Activated naive CD8-positive, alpha-beta T cell treated with anti-CD3 and anti-CD28 coated beads, Interleukin-2, amount 10 ng/mL, durations not matched to agents 7 days and 5 days (primary cell): ENCODE results near the gene TFAP2B. TPM values are rescaled to one million over a fixed set of nuclear protein-coding genes. Genes with fewer than 3 reads are reported as not detected.

Source experiments
- ATAC-seq: fragments of 150-1000 bp; cut with Tn5 transposase; one replicate; pipeline ENCODE4 v1.10.0; 2021; ENCODE audit warnings: low read depth, moderate library complexity
- POLR2A ChIA-PET: fragments of 350-600 bp; sonication (Branson Sonifier 250); formaldehyde crosslinking; loops from one replicate; lab custom pipeline; 2021; ENCODE audit warnings: antibody characterized with exemption; lab: Charles Lee
- DNase-seq: peaks from one replicate; pipeline ENCODE4 v3.0.0; 2021
- H3K27ac Mint-ChIP-seq: one replicate; pipeline ENCODE4 v1.8.0; 2022; ENCODE audit warnings: mild to moderate bottlenecking, mixed read lengths
- H3K27me3 Mint-ChIP-seq: one replicate; pipeline ENCODE4 v1.8.0; 2022; ENCODE audit warnings: mild to moderate bottlenecking, moderate library complexity, mixed read lengths
- H3K36me3 Mint-ChIP-seq: one replicate; pipeline ENCODE4 v1.8.0; 2021; ENCODE audit warnings: mild to moderate bottlenecking, mixed read lengths
- H3K4me1 Mint-ChIP-seq: one replicate; pipeline ENCODE4 v1.8.0; 2021; ENCODE audit warnings: mixed read lengths
- H3K4me3 Mint-ChIP-seq: one replicate; pipeline ENCODE4 v1.8.0; 2022; ENCODE audit warnings: mild to moderate bottlenecking, moderate library complexity, mixed read lengths
- H3K9me3 Mint-ChIP-seq: one replicate; pipeline ENCODE4 v1.8.0; 2021; ENCODE audit warnings: mixed read lengths
- total RNA-seq, 2 experiments: library from RNA; stranded (reverse); gene quantifications; one replicate each; pipeline ENCODE4 v1.2.3, GENCODE V29; 2021

TFAP2B gene
- total RNA-seq, 2 experiments from 2014 or later = not detected

DNA sequence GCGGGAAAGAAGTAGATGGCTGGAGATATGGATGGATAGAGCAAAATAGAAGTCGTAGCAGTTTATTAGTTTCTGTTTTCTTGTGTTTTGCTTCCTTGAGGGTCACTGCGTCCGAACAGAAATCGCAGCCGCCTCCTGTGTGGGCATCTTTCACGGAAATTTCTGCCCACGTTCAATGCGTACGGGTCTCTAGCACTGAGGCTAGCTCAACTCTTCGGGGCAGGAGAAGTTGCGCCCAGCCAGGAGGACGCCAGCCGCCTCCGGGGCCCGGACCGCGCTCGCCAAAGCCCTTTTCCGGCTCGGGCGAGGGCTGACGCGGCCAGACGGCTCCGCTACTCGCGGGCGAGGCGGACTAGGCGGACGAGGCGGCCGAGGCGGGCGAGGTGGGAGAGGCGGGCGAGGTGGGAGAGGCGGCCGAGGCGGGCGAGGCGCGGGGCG lies 814 bp downstream of the TFAP2B start:
- Mint-ChIP-seq H3K4me1 (peaks cover 4% of the 10 kb centered on the region), H3K27ac (no peak overlapping the region), H3K9me3 (no peaks in the 10 kb centered on the region), H3K4me3 (no peak overlapping the region), H3K27me3 (peaks cover 78% of the 10 kb centered on the region), H3K36me3 (peaks cover 1% of the 10 kb centered on the region)
- ATAC-seq (no peak), DNase-seq (no peak)
- POLR2A ChIA-PET = no interaction called here

DNA sequence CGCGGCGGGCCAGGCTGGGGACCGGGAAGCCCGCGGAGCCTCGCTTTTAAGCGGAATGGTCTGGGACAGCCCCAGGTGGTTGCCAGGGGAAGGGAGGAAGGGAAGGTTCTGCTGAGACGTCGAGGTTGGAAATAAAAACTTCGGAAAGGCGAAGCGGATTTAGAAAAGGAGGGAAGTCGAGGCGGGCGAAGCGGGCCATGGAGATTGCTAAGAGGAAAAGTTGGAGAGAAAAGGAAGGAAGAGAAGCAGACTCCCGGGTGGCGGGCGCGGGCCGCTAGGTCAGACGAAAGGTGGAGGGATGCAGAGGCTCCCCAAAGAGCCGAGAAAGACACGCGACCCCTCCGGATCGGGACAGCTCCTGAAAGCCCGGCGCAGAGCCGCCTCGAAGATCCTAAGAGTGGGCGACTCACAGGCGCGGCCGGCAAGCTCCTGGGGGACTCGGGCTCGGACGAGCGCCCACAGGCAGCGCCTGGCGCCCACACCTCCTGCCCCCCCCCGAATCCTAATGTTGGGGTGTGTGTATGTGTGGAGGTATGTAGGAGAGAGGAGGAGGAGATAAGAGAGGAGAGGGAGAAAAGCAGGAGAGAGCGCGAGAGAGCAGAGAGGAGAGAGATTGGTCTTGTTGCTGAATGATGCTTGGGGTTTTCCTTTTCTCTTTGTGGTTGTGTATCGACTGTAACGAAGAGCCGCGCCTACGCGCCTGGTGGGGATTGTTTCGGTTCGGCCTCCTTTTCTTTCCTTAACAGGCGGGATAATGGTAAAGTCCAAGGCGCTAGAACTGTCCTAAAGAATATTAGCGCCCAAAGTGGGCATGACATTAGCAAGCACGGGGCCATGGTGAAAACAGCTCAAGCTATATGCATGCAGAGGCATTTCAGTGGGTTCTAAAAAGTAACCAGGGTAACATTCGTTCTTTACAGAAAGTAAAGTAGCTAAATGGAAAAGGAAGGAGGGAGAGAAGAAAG lies 1.5 kb downstream of the TFAP2B start:
- peaks cover 82% of the 10 kb centered on the region for H3K27me3 Mint-ChIP-seq
- no peaks in the 10 kb centered on the region for H3K9me3 Mint-ChIP-seq
- no peak overlapping the region for H3K27ac Mint-ChIP-seq
- no peak for DNase-seq
- H3K4me1 Mint-ChIP-seq = peaks cover 4% of the 10 kb centered on the region
- peak overlapping the region; percentile 22 for H3K4me3 Mint-ChIP-seq
- no peak for ATAC-seq
- POLR2A ChIA-PET = no interaction called here
- peaks cover 1% of the 10 kb centered on the region for H3K36me3 Mint-ChIP-seq

DNA sequence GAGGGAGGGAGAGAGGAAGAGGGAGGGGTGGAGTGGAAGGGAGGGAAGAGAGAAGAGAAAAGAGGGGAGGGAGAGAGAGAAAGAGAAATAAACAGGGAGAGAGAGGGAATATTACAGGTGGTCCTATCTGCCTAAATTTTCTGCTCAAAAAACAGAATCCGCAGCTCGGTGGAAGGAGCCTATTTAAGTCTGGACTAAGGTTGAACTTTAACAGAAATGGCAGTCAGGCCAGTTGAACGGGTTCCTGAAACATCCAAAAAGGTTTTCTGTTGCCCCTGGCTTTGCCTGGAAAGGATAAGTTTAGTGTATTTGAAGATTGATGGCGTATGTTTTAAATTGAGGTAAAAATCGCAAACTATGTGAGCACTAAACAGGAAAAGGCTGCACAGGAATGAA lies 2.2 kb downstream of the TFAP2B start:
- ATAC-seq (no peak), DNase-seq (no peak)
- no peak overlapping the region for H3K4me3 Mint-ChIP-seq
- H3K27ac Mint-ChIP-seq = no peak overlapping the region
- H3K27me3 Mint-ChIP-seq = peaks cover 87% of the 10 kb centered on the region
- no peaks in the 10 kb centered on the region for H3K9me3 Mint-ChIP-seq
- peaks cover 4% of the 10 kb centered on the region for H3K4me1 Mint-ChIP-seq
- POLR2A ChIA-PET = no interaction called here
- H3K36me3 Mint-ChIP-seq = peaks cover 1% of the 10 kb centered on the region

DNA sequence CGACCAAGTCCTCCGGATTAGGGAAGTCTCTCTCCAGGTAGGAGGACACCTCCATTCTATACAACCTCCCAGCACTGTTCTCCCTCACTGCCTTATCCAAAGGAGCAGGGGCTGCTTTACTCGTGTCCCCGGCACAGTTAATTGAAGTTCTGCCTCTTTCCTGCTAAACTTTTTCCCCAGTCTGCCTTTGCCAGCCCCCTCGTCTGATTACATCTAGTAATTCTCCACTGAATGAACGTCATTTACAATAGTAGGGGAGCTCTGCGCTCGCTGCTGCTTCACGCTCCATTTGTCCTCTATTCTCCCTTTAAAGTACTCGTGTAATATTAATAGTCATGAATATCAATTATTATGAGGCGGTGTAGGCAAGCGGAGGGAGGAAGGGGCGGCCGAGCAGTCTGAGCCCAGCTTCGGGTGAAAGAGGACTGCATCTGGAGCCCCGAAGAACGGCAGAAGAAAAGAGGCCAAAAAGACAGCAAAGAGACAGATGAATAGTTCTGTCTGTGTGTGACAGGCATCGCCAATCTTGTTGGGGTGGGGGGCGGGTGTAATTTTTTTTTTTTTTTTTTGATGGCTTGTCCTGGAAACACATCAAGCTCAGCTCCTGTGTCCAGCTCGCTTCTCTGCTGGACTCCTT lies 2.9 kb downstream of the TFAP2B start:
- Mint-ChIP-seq H3K27ac (no peak overlapping the region), H3K4me1 (peaks cover 3% of the 10 kb centered on the region), H3K27me3 (peaks cover 91% of the 10 kb centered on the region), H3K36me3 (peaks cover 1% of the 10 kb centered on the region), H3K4me3 (no peak overlapping the region), H3K9me3 (no peaks in the 10 kb centered on the region)
- DNase-seq (no peak), ATAC-seq (no peak)
- POLR2A ChIA-PET = no interaction called here

DNA sequence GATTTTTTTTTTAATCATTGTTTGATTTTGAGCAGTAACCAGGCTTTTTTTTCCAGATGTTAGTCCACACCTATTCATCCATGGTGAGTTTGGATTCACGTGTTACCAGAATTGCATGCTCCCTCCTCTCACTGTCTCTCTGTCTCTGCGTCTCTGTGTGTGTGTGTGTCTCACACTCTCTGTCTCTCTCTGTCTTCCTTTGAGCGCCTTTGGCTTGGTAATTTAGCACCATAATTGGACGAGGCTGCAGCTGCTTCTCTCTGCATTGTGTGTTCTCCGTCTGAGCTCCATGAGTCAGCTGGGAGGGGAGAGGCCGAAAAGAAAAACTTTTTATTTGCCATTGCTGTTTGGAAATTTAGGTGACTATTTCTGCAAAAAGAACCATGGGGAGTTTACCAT lies 3.4 kb downstream of the TFAP2B start:
- H3K36me3 Mint-ChIP-seq = peaks cover 1% of the 10 kb centered on the region
- H3K4me3 Mint-ChIP-seq = no peak overlapping the region
- no peak for DNase-seq
- H3K4me1 Mint-ChIP-seq = peaks cover 3% of the 10 kb centered on the region
- H3K9me3 Mint-ChIP-seq = no peaks in the 10 kb centered on the region
- H3K27ac Mint-ChIP-seq = no peak overlapping the region
- ATAC-seq = no peak
- H3K27me3 Mint-ChIP-seq = peaks cover 92% of the 10 kb centered on the region
- POLR2A ChIA-PET = no interaction called here

DNA sequence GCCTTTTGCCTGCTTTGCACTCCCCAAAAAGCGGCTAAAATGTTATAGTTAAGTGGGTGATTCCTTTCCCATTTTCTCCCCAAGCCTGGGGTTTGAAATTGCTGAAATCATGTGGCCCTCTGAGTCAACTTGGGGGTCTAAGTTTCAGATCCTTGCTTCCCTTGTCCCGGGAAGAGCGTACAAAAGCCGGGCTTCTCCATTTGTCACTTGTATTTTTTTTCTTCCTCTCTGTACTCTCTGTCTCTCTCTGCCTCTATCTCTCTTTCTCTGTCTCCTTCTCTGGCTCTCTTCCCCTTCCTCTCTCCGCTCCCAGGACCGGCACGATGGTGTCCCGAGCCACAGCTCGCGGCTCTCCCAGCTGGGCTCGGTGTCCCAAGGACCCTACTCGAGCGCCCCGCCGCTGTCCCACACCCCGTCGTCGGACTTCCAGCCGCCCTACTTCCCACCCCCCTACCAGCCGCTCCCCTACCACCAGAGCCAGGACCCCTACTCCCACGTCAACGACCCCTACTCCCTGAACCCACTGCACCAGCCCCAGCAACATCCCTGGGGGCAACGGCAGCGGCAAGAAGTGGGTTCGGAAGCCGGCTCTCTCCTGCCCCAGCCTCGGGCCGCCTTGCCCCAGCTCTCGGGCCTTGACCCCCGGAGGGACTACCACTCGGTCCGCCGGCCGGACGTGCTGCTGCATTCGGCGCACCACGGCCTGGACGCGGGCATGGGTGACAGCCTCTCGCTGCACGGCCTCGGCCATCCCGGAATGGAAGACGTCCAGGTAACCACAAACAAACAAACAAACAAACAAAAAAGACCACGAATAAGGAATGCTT lies 4.6 kb downstream of the TFAP2B start:
- Mint-ChIP-seq H3K27me3 (peaks cover 85% of the 10 kb centered on the region), H3K27ac (no peak overlapping the region), H3K4me3 (no peak overlapping the region), H3K36me3 (peaks cover 1% of the 10 kb centered on the region), H3K9me3 (no peaks in the 10 kb centered on the region), H3K4me1 (peaks cover 3% of the 10 kb centered on the region)
- ATAC-seq (no peak), DNase-seq (no peak)
- POLR2A ChIA-PET = no interaction called here

DNA sequence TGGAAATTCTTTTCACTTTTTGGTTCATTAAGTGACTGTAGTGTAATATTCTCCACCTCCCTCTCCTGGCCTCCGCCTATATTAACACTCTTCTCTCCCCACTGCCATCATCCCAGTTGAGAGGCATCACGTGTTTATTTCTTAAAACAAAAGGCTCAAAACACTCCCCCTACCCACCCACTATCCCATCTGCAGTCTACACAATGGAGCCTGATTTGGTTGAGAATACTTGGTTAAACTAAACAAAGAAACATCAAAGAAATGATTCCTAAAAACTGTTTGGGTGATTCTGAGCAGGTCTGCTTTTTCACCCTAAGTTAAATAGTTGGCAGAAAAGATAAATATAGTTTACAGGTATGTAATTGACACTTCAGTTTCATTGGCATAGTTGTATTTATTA lies 5.9 kb downstream of the TFAP2B start:
- no peak for ATAC-seq
- H3K36me3 Mint-ChIP-seq = peaks cover 1% of the 10 kb centered on the region
- POLR2A ChIA-PET = no interaction called here
- no peak for DNase-seq
- H3K27ac Mint-ChIP-seq = no peak overlapping the region
- H3K4me3 Mint-ChIP-seq = no peak overlapping the region
- H3K27me3 Mint-ChIP-seq = peaks cover 82% of the 10 kb centered on the region
- no peaks in the 10 kb centered on the region for H3K9me3 Mint-ChIP-seq
- peaks cover 3% of the 10 kb centered on the region for H3K4me1 Mint-ChIP-seq

DNA sequence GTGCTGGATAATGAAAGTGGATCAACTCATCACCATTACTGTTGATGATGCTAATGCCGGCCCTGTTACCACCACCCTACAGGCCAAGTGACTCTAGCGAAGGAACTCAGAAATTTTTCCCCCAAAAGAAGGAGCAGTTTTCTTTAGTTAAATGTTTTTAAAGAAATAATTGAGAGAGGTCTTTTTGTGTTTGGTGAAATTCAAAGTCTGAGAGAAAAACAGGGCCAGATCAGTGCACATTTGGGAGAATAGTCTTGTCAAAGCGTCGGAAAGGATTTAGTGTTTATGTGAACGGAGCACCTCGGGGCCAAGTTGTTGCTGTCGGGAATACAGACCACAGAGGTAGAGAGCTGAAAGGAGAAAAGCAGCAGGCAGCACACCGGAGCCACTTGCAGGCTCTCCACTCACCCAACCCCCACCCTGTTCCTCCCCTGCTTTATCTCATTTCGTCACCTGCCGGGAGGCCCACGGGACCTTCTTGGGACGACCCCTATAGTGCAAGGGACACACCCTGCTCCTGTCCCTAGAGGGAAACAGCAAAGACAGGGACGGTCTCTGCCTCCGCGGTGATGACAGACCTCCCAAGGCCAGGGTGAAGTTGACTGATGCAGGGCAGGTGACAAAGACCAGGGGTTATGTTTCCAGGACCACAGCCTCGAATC lies 6.8 kb downstream of the TFAP2B start:
- no peaks in the 10 kb centered on the region for H3K4me1 Mint-ChIP-seq
- no peaks in the 10 kb centered on the region for H3K9me3 Mint-ChIP-seq
- H3K36me3 Mint-ChIP-seq = peaks cover 1% of the 10 kb centered on the region
- DNase-seq = no peak
- POLR2A ChIA-PET = no interaction called here
- ATAC-seq = no peak
- no peak overlapping the region for H3K4me3 Mint-ChIP-seq
- peaks cover 79% of the 10 kb centered on the region for H3K27me3 Mint-ChIP-seq
- no peak overlapping the region for H3K27ac Mint-ChIP-seq

DNA sequence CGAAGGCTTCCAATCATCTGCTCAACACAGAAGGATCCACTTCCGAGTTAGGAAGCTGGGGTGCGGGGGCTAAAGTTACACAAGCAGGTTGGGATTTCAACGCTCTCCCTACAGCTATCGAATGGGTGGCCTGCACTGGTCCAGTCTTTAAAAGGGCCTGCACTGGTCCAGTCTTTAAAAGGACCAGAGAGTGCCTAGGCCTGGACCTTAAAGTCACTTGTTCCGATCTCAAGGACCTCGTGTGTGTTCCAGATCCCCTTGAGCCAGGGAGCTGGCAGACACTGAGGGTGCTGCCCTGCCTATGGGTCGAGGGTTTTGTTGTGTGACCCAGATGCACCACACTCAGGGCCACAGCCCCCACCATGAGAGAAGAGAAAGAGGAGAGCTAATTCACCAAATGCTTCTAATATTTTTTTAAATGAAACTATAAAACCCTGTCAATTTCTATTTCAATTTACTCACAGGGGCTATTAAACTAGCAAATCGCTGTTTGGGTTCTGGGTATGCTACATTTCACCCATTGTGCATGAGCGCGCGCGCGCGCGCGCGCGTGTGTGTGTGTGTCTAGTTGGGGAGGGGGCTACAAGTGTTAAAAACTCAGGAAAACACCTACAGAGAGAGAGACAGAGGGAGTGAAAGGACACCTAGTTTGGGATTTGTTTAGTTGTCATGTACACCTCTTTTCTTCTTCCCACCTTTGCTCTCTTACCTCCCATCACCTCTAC lies 7.5 kb downstream of the TFAP2B start:
- DNase-seq (no peak), ATAC-seq (no peak)
- H3K4me3 Mint-ChIP-seq = no peak overlapping the region
- POLR2A ChIA-PET = no interaction called here
- no peaks in the 10 kb centered on the region for H3K9me3 Mint-ChIP-seq
- H3K4me1 Mint-ChIP-seq = no peaks in the 10 kb centered on the region
- peaks cover 1% of the 10 kb centered on the region for H3K36me3 Mint-ChIP-seq
- H3K27ac Mint-ChIP-seq = no peak overlapping the region
- peaks cover 74% of the 10 kb centered on the region for H3K27me3 Mint-ChIP-seq

DNA sequence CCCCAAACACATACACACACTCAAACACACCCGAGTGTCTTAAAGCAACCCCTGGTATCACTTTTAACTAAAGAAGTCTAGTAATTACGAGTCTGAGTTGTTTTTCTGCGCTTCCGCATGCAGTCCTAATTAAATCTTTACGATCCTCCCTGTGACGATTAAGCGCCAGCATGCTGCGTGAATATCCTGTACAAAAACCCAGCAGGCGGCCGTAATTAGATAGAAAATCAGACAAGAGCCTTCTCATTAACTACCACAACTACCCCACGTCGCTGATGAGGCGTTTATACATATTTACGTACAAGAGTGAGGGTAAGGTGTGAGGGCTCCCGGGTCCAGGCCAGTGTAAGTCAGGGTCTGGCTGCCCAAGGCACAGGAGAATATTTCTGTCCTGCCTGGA lies 8.1 kb downstream of the TFAP2B start:
- POLR2A ChIA-PET = no interaction called here
- H3K27me3 Mint-ChIP-seq = peaks cover 68% of the 10 kb centered on the region
- DNase-seq = no peak
- no peak for ATAC-seq
- H3K4me3 Mint-ChIP-seq = no peak overlapping the region
- peaks cover 1% of the 10 kb centered on the region for H3K36me3 Mint-ChIP-seq
- H3K27ac Mint-ChIP-seq = no peak overlapping the region
- no peaks in the 10 kb centered on the region for H3K4me1 Mint-ChIP-seq
- H3K9me3 Mint-ChIP-seq = no peaks in the 10 kb centered on the region

DNA sequence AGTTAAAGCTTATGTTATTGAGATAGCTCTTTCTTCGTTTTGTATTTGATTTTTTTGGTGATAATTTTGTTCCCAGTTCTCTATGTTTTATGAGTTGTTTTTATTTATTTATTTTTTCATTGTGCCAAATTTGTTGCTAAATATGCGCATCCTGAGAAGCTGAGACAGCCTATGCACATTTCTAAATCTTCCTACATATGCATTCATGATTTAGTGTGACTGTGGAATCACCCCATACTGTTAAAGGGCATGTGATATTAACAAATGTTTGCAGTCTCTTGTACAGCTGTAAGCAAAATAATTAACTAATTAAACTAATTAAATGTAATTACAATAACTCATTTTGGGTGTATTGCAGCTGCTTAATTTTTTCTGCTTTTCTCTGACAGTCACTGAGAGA lies 10.4 kb downstream of the TFAP2B start:
- H3K27ac Mint-ChIP-seq = no peak overlapping the region
- no peaks in the 10 kb centered on the region for H3K4me1 Mint-ChIP-seq
- no peak for DNase-seq
- ATAC-seq = no peak
- peaks cover 46% of the 10 kb centered on the region for H3K27me3 Mint-ChIP-seq
- no peak overlapping the region for H3K4me3 Mint-ChIP-seq
- H3K36me3 Mint-ChIP-seq = no peaks in the 10 kb centered on the region
- POLR2A ChIA-PET = no interaction called here
- no peaks in the 10 kb centered on the region for H3K9me3 Mint-ChIP-seq

DNA sequence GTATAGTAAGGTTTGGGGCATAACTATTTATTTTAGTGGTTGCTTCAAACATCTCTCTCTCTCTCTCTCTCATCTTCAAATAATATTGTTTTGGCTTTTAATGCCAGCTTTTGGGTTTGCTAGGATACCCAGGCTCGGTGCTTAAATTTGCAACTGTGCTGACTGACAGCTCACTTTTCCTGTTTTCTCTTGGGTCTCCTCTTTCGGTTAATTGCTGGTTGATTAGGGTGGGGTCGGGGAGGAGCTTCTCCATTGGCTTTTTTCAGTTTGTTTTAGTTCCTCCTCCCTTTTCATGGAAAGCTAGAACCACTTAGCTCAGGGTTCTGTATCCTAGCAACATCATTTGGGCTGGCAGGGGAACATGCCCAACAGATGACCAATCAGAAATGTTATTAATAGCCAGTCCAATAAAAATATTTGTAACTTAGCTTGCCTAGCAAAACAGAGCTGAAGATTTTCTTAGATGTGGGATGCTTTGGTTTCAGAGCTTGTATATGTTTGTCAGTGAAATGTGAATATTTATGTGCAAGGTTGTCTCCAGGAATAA lies 11.3 kb downstream of the TFAP2B start:
- Mint-ChIP-seq H3K27me3 (peaks cover 37% of the 10 kb centered on the region), H3K4me3 (no peak overlapping the region), H3K27ac (no peak overlapping the region), H3K36me3 (no peaks in the 10 kb centered on the region), H3K9me3 (no peaks in the 10 kb centered on the region), H3K4me1 (no peaks in the 10 kb centered on the region)
- POLR2A ChIA-PET = no interaction called here
- no peak for ATAC-seq
- DNase-seq = no peak
